K562 (cell line): ENCODE data around the gene ARMC7. TPM values are rescaled to one million over a fixed set of nuclear protein-coding genes. Genes with fewer than 3 reads are reported as not detected.

Source experiments
- ATAC-seq: fragments of 200-7000 bp; cut with Tn5 transposase; 3 replicates; pipeline ENCODE4 v1.9.1; 2020; ENCODE audit warnings: moderate library complexity
- BruUV-seq: library from RNA; stranded (reverse); fragments of 400-500 nt; replicated peaks from 2 replicates; lab custom pipeline; 2021; lab: Mats Ljungman, UMichigan
- CTCF ChIA-PET: fragments of 300-600 bp; formaldehyde crosslinking; extraction: SDS; loops from one replicate; lab custom pipeline; 2021; ENCODE audit warnings: low intra/inter-chr PET ratio; lab: Yijun Ruan, JAX
- POLR2A ChIA-PET: fragments of 300-600, 350-650 bp; sonication (Branson Sonifier 250); formaldehyde crosslinking; extraction: SDS; loops from one replicate; lab custom pipeline; 2021; ENCODE audit warnings: antibody characterized with exemption, inconsistent platforms; lab: Yijun Ruan, JAX
- DNase-seq, 4 experiments: peaks; one replicate each; pipeline versions ENCODE4 v3.0.0 to v3.0.0-alpha.2; 2011 to 2018; ENCODE audit warnings: low spot score in 3 of 4, mixed read lengths in 3 of 4; ENCODE audit errors: extremely low read depth in 1 of 4
- FAIRE-seq: peaks from 2 replicates; lab custom pipeline; 2011; peaks lifted over from hg19 to GRCh38; lab: Jason Lieb, UNC
- H2AFZ ChIP-seq: 2 replicates; pipeline ENCODE4 v1.6.0; 2011; ENCODE audit warnings: low read depth, low read length, control low read depth, inconsistent platforms
- H3K27ac ChIP-seq: fragments of 200-600 bp; 3 replicates; pipeline ENCODE4 v1.8.0; 2011; ENCODE audit warnings: low read depth, mild to moderate bottlenecking, control low read depth, inconsistent platforms, low read length, moderate library complexity, mixed read lengths; ENCODE audit errors: extremely low read depth
- H3K27me3 ChIP-seq, 2 experiments: fragments of 300-600 bp in 1 of 2; 2 replicates in 1 of 2; 3 replicates in 1 of 2; pipeline versions ENCODE4 v1.6.0 to v1.8.0; 2011; ENCODE audit warnings: inconsistent platforms in 2 of 2, low read length in 2 of 2, mild to moderate bottlenecking in 1 of 2, mixed read lengths in 1 of 2, moderate library complexity in 1 of 2; ENCODE audit not compliant: control insufficient read depth in 2 of 2, insufficient read depth in 2 of 2
- H3K36me3 ChIP-seq: fragments of 300-600 bp; 3 replicates; pipeline ENCODE4 v1.8.0; 2011; ENCODE audit warnings: mild to moderate bottlenecking, low read length, inconsistent platforms; ENCODE audit not compliant: control insufficient read depth, insufficient read depth
- H3K4me1 ChIP-seq, 2 experiments: fragments of 200-600 bp in 1 of 2; replicated peaks in 1 of 2; 2 replicates in 1 of 2; 3 replicates in 1 of 2; pipeline versions ENCODE4 v1.5.1 to v1.8.0; 2011; ENCODE audit warnings: inconsistent platforms in 2 of 2, low read length in 2 of 2, mild to moderate bottlenecking in 1 of 2, mixed read lengths in 1 of 2, moderate library complexity in 1 of 2; ENCODE audit not compliant: control insufficient read depth in 2 of 2, insufficient read depth in 2 of 2
- H3K4me2 ChIP-seq: 2 replicates; pipeline ENCODE4 v1.6.1; 2011; ENCODE audit warnings: low read length, control low read depth, inconsistent platforms, mixed read lengths; ENCODE audit not compliant: insufficient read depth
- H3K4me3 ChIP-seq: fragments of 200-600 bp; sonication (generic), shearing (Covaris generic); 2 replicates; pipeline ENCODE4 v1.5.1; 2016; ENCODE audit warnings: control low read depth, inconsistent platforms
- H3K79me2 ChIP-seq: fragments of 200-600 bp; 3 replicates; pipeline ENCODE4 v1.8.0; 2011; ENCODE audit warnings: low read length, inconsistent platforms; ENCODE audit not compliant: control insufficient read depth, insufficient read depth
- H3K9ac ChIP-seq, 2 experiments: 2 replicates each; pipeline versions ENCODE4 v1.6.0 to v1.6.1; 2011; ENCODE audit warnings: low read depth in 2 of 2, low read length in 2 of 2, control low read depth in 1 of 2, inconsistent platforms in 1 of 2, mild to moderate bottlenecking in 1 of 2, mixed read lengths in 1 of 2; ENCODE audit not compliant: insufficient read depth in 1 of 2
- H3K9me1 ChIP-seq: one replicate; pipeline ENCODE4 v1.6.0; 2011; ENCODE audit warnings: inconsistent platforms, mild to moderate bottlenecking, low read length, moderate library complexity; ENCODE audit not compliant: control insufficient read depth, insufficient read depth
- H3K9me3 ChIP-seq: replicated peaks from 2 replicates; pipeline ENCODE4 v1.5.1; 2011; ENCODE audit warnings: low read depth, low read length, inconsistent platforms; ENCODE audit not compliant: control insufficient read depth, insufficient read depth
- H4K20me1 ChIP-seq: replicated peaks from 2 replicates; pipeline ENCODE4 v1.6.1; 2011; ENCODE audit warnings: low read length, inconsistent platforms, mixed read lengths; ENCODE audit not compliant: control insufficient read depth, insufficient read depth
- CCNT2 ChIP-seq: IDR thresholded peaks from 2 replicates; pipeline ENCODE4 v1.6.1; 2011; ENCODE audit warnings: borderline replicate concordance, low read depth, mild to moderate bottlenecking, moderate library complexity, mixed read lengths, low read length; ENCODE audit not compliant: insufficient read length; ENCODE audit errors: extremely low read depth
- CHCHD3 ChIP-seq: fragments of 250-450 bp; sonication (Bioruptor Pico); IDR thresholded peaks from 2 replicates; pipeline ENCODE4 v2.1.2; 2022; ENCODE audit warnings: mild to moderate bottlenecking
- CREM ChIP-seq: IDR thresholded peaks from 2 replicates; pipeline ENCODE4 v1.6.1; 2014; ENCODE audit warnings: antibody characterized with exemption, low read depth
- DDX20 ChIP-seq: fragments of 450-650 bp; IDR thresholded peaks from 2 replicates; pipeline ENCODE4 v1.6.1; 2016; ENCODE audit warnings: missing genetic modification characterization, low read depth, mild to moderate bottlenecking, missing compliant biosample characterization, moderate library complexity
- ETS2 ChIP-seq: IDR thresholded peaks from 2 replicates; pipeline ENCODE4 v1.6.1; 2016; ENCODE audit warnings: borderline replicate concordance, missing genetic modification characterization, mild to moderate bottlenecking, moderate library complexity, missing compliant biosample characterization; ENCODE audit not compliant: poor library complexity, severe bottlenecking
- KLF10 ChIP-seq: fragments of 250-450 bp; sonication (Bioruptor Pico); IDR thresholded peaks from 2 replicates; pipeline ENCODE4 v1.6.1; 2021; ENCODE audit warnings: matching md5 sums
- MCM5 ChIP-seq: fragments of 450-650 bp; IDR thresholded peaks from 2 replicates; pipeline ENCODE4 v1.6.1; 2016; ENCODE audit warnings: low read depth
- PRMT5 ChIP-seq: sonication (generic); formaldehyde crosslinking; IDR thresholded peaks from 2 replicates; pipeline ENCODE4 v1.5.0; 2020; ENCODE audit warnings: missing genetic modification reagents
- RFX1 ChIP-seq: fragments of 450-650 bp; IDR thresholded peaks from 2 replicates; pipeline ENCODE4 v1.6.1; 2016; ENCODE audit warnings: mild to moderate bottlenecking, moderate library complexity
- SAP30 ChIP-seq: fragments of 200-600 bp; sonication (generic); IDR thresholded peaks from 2 replicates; pipeline ENCODE4 v1.6.1; 2012; ENCODE audit warnings: borderline replicate concordance, low read depth, mild to moderate bottlenecking, moderate library complexity, low read length, control low read depth, inconsistent platforms; ENCODE audit not compliant: insufficient read depth, poor library complexity, severe bottlenecking
- SMAD3 ChIP-seq: fragments of 450-650 bp; formaldehyde crosslinking; conservative IDR thresholded peaks from 2 replicates; pipeline ENCODE4 v1.4.0; 2020; ENCODE audit warnings: mild to moderate bottlenecking
- SMARCC2 ChIP-seq: fragments of 450-650 bp; IDR thresholded peaks from 2 replicates; pipeline ENCODE4 v1.6.1; 2017; ENCODE audit warnings: antibody characterized with exemption, moderate library complexity, mild to moderate bottlenecking, low read depth
- TSC22D4 ChIP-seq: fragments of 450-650 bp; IDR thresholded peaks from 2 replicates; pipeline ENCODE4 v1.6.1; 2016; ENCODE audit warnings: missing genetic modification characterization, missing biosample characterization, control low read depth
- ZNF146 ChIP-seq: IDR thresholded peaks from one replicate; pipeline ENCODE4 v1.6.1; 2018; ENCODE audit warnings: missing compliant biosample characterization; ENCODE audit not compliant: unreplicated experiment
- ZNF239 ChIP-seq: fragments of 250-450 bp; sonication (Bioruptor Pico); IDR thresholded peaks from 2 replicates; pipeline ENCODE4 v1.4.0; 2020; ENCODE audit warnings: mild to moderate bottlenecking
- in situ Hi-C: fragments of 300-500 bp; cut with MboI; formaldehyde crosslinking; loops from 4 replicates; pipeline ENCODE4 v1.15.0; 2018; ENCODE audit warnings: inconsistent platforms, mixed read lengths
- intact Hi-C: fragments of 100-400 bp; cut with micrococcal nuclease; formaldehyde crosslinking; loops from 2 replicates; pipeline ENCODE4 v1.14.2; 2022
- polyA plus RNA-seq, 8 experiments: library from polyadenylated mRNA; depleted of rRNA in 4 of 8; stranded (reverse) in 5 of 8; unstranded in 3 of 8; fragments of >200 nt; fragmentation: Nextera tagmentation in 2 of 8; fragmentation: Illumina TruSeq in 1 of 8; extraction: Ambion mirVana in 2 of 8; extraction: Trizol in 1 of 8; gene quantifications; 2 replicates each; pipeline versions ENCODE4 v1.2.1 to v1.2.3, GENCODE V29; 2011 to 2014; ENCODE audit warnings: inconsistent platforms in 1 of 8, missing spikeins in 1 of 8
- total RNA-seq, 7 experiments: library from RNA; depleted of rRNA in 6 of 7; stranded (reverse); fragments of >200 nt in 6 of 7; fragmentation: Illumina TruSeq in 2 of 7; extraction: Trizol in 2 of 7; gene quantifications; 2 replicates each; pipeline versions ENCODE4 v1.2.1 to v1.2.3, GENCODE V29; 2011 to 2021; ENCODE audit warnings: low replicate concordance in 1 of 7
- TF ChIP-seq, protein P1 (sequence below): fragments of 250-450 bp; sonication (Bioruptor Pico); IDR thresholded peaks from 2 replicates; pipeline ENCODE4 v1.8.0; 2022; ENCODE audit warnings: inconsistent platforms, mild to moderate bottlenecking, moderate library complexity, borderline replicate concordance
- TF ChIP-seq, protein P2 (sequence below): sonication (generic); formaldehyde crosslinking; IDR thresholded peaks from 2 replicates; pipeline ENCODE4 v1.8.1; 2022; ENCODE audit warnings: missing genetic modification reagents

ARMC7 gene
- total and polyA plus RNA-seq, 9 of the 15 experiments (the other 6 are each of a cell fraction or from before 2014, with no cell fraction given) = 1.4 to 15.2 (median 5.9) TPM

DNA sequence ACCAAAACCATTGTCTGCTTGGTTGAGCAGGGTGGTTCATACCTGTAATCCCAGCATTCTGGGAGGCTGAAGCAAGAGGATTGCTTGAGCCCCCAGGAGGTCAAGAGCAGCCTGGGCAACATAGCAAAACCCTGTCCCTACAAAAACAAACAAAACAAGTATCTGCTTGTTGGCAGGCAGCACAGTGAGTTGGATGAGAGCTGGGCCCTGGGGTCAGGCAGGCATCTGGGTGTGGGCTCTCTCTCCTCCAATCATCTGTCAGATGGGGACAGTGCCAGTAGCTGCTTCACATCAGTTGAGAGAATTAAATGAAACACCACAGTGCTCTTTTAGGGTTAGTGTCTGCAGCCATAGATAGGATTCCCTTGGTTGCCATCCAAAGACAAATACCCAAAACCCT lies 5.8 kb downstream of the ARMC7 start:
- in situ Hi-C loops (loop anchor here (10.0 kb wide), 1 partner anchor 299 kb away; no protein-coding TSS in a partner anchor), intact Hi-C loops (no loop called here)
- H3K79me2 ChIP-seq = peaks cover 28% of the 10 kb centered on the region
- H4K20me1 ChIP-seq = no peaks in the 10 kb centered on the region
- no TSS peak for BruUV-seq
- H3K9ac ChIP-seq = no peak overlapping the region; a peak in 1 of 4 replicates
- H3K9me1 ChIP-seq = no peaks in the 10 kb centered on the region
- ATAC-seq (no peak), FAIRE-seq (no peak), DNase-seq (no peak)
- TF ChIP-seq CCNT2 (no peak), TSC22D4 (tag) (no peak), PRMT5 (CRISPR knock-in tag) (no peak), SMAD3 (no peak), MCM5 (no peak), DDX20 (tag) (no peak), ETS2 (no peak), ZNF239 (CRISPR knock-in tag) (no peak), CREM (no peak), KLF10 (CRISPR knock-in tag) (no peak), SAP30 (no peak), CHCHD3 (CRISPR knock-in tag) (no peak), ZNF146 (CRISPR knock-in tag) (no peak), RFX1 (no peak), SMARCC2 (no peak)
- TF ChIP-seq, protein P1, sequence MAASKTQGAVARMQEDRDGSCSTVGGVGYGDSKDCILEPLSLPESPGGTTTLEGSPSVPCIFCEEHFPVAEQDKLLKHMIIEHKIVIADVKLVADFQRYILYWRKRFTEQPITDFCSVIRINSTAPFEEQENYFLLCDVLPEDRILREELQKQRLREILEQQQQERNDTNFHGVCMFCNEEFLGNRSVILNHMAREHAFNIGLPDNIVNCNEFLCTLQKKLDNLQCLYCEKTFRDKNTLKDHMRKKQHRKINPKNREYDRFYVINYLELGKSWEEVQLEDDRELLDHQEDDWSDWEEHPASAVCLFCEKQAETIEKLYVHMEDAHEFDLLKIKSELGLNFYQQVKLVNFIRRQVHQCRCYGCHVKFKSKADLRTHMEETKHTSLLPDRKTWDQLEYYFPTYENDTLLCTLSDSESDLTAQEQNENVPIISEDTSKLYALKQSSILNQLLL = no peak
- TF ChIP-seq, protein P2, sequence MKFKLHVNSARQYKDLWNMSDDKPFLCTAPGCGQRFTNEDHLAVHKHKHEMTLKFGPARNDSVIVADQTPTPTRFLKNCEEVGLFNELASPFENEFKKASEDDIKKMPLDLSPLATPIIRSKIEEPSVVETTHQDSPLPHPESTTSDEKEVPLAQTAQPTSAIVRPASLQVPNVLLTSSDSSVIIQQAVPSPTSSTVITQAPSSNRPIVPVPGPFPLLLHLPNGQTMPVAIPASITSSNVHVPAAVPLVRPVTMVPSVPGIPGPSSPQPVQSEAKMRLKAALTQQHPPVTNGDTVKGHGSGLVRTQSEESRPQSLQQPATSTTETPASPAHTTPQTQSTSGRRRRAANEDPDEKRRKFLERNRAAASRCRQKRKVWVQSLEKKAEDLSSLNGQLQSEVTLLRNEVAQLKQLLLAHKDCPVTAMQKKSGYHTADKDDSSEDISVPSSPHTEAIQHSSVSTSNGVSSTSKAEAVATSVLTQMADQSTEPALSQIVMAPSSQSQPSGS (CRISPR knock-in tag) = no peak
- no peak overlapping the region for H3K4me3 ChIP-seq
- no peak overlapping the region for H3K4me2 ChIP-seq
- POLR2A ChIA-PET = interaction anchor here (1.1 to 2.8 kb wide), 9 partner anchors 8 to 56 kb away, joined by 3 to 28 read pairs (median 9); partner anchors contain the start of gene NT5C
- peaks cover 10 to 21% of the 10 kb centered on the region in 2 experiments for H3K4me1 ChIP-seq
- CTCF ChIA-PET = interaction anchor here (0.6 to 3.4 kb wide), 3 partner anchors 15 to 86 kb away, joined by 3 to 33 read pairs (median 5); no protein-coding TSS in a partner anchor
- H3K27me3 ChIP-seq = no peaks in the 10 kb centered on the region
- no peak overlapping the region for H2AFZ ChIP-seq
- peaks cover 33% of the 10 kb centered on the region; the same call in 2 of the 3 replicates for H3K36me3 ChIP-seq
- H3K27ac ChIP-seq = no peak overlapping the region
- no peaks in the 10 kb centered on the region for H3K9me3 ChIP-seq
